MM.1S (cell line): ENCODE results near the gene STYXL1.

Experiments
- DNase-seq: peaks from one replicate; pipeline ENCODE4 v3.0.0-alpha.2; 2015
- H2AFZ ChIP-seq: fragments of 300-600 bp; sonication (generic); 2 replicates; pipeline ENCODE4 v1.6.0; 2016; ENCODE audit warnings: antibody characterized with exemption, low read length
- H3F3A ChIP-seq: fragments of 300-600 bp; sonication (generic); 2 replicates; pipeline ENCODE4 v1.6.1; 2016; ENCODE audit warnings: mild to moderate bottlenecking, antibody characterized with exemption, low read length, moderate library complexity, mixed read lengths; ENCODE audit not compliant: insufficient read depth
- H3K27ac ChIP-seq: fragments of 300-600 bp; sonication (generic); 2 replicates; pipeline ENCODE4 v1.5.1; 2016; ENCODE audit warnings: mild to moderate bottlenecking, low read length
- H3K27me3 ChIP-seq: fragments of 300-600 bp; sonication (generic); replicated peaks from 2 replicates; pipeline ENCODE4 v1.6.0; 2016; ENCODE audit warnings: low read length; ENCODE audit not compliant: insufficient read depth
- H3K36me3 ChIP-seq: fragments of 300-600 bp; sonication (generic); replicated peaks from 2 replicates; pipeline ENCODE4 v1.6.1; 2016; ENCODE audit warnings: mild to moderate bottlenecking, low read length, mixed read lengths; ENCODE audit not compliant: insufficient read depth
- H3K4me1 ChIP-seq: fragments of 300-600 bp; sonication (generic); 2 replicates; pipeline ENCODE4 v1.6.1; 2016; ENCODE audit warnings: low read length, mixed read lengths
- H3K4me2 ChIP-seq: fragments of 300-600 bp; sonication (generic); 2 replicates; pipeline ENCODE4 v1.6.0; 2016; ENCODE audit warnings: low read depth, low read length
- H3K4me3 ChIP-seq: fragments of 300-600 bp; sonication (generic); 2 replicates; pipeline ENCODE4 v1.5.1; 2016; ENCODE audit warnings: low read length, mixed read lengths
- H3K79me2 ChIP-seq: fragments of 300-600 bp; sonication (generic); 2 replicates; pipeline ENCODE4 v1.6.1; 2016; ENCODE audit warnings: mixed run types, low read length, mixed read lengths
- H3K9ac ChIP-seq: fragments of 300-600 bp; sonication (generic); 2 replicates; pipeline ENCODE4 v1.6.1; 2016; ENCODE audit warnings: low read length, mixed read lengths
- H3K9me2 ChIP-seq: fragments of 300-600 bp; sonication (generic); replicated peaks from 2 replicates; pipeline ENCODE4 v1.6.1; 2016; ENCODE audit warnings: mild to moderate bottlenecking, low read length, mixed read lengths; ENCODE audit not compliant: insufficient read depth
- H3K9me3 ChIP-seq: fragments of 300-600 bp; sonication (generic); replicated peaks from 2 replicates; pipeline ENCODE4 v1.6.1; 2016; ENCODE audit warnings: mild to moderate bottlenecking, low read length, mixed read lengths; ENCODE audit not compliant: insufficient read depth
- H4K20me1 ChIP-seq: fragments of 300-600 bp; sonication (generic); 2 replicates; pipeline ENCODE4 v1.6.1; 2016; ENCODE audit warnings: mild to moderate bottlenecking, low read length, moderate library complexity, mixed read lengths; ENCODE audit not compliant: insufficient read depth
- EZH2 ChIP-seq: fragments of 300-600 bp; sonication (generic); optimal IDR thresholded peaks from 2 replicates; pipeline ENCODE3; 2017; ENCODE audit warnings: low read depth, mild to moderate bottlenecking, antibody characterized with exemption, low read length, mixed read lengths
- EZH2phosphoT487 ChIP-seq: fragments of 300-600 bp; sonication (generic); IDR thresholded peaks from 2 replicates; pipeline ENCODE4 v1.6.1; 2018; ENCODE audit warnings: antibody characterized with exemption, low read length
- TF ChIP-seq, protein P1 (sequence below): fragments of 300-600 bp; sonication (generic); IDR thresholded peaks from 2 replicates; pipeline ENCODE4 v1.5.1; 2016; ENCODE audit warnings: antibody characterized with exemption, low read length, mixed read lengths

The STYXL1 gene

DNA sequence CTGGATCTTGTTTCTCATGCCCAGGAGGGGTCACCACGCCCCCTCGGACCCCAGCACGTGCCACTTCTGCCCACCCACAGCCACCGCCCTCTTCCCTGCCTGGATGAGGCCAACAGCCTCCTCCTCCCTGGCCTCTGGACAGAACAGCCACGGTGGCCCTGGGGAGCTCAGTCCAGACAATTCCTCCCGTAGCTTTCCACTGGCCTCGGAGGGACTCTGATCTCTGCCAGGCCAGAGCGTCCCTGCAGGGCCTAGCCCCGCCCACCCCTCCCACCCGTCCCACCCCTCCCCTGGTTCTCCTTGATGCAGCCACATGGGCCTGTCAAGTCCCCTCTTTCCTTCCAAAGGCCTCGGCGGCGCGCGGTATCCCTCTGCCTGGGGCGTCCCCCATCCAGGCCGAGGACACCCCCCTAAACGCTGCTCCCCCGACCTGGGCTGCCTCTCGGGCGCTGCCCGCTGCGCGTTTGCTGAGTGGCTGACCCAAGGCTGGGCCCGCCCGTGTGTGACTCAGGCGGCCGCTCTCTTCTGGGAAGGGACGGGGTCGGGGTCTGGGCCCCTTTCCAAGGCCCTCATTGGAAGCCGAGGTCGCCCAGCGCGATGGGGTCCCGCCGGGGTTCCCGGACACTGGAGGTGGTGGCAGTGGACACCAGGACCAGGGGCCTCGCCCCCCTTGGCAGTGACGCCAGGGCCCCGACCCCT, 54.0 kb downstream of the STYXL1 start:
- DNase-seq = no peak
- Histone ChIP-seq H3K27me3 (no peaks in the 10 kb centered on the region), H3K4me1 (no peaks in the 10 kb centered on the region), H3K9me2 (no peaks in the 10 kb centered on the region), H3K4me3 (peak overlapping the region; percentile 87), H2AFZ (peak overlapping the region; percentile 87), H3K9ac (peak overlapping the region; percentile 76), H3K9me3 (no peaks in the 10 kb centered on the region), H3K27ac (no peak overlapping the region), H3K79me2 (no peaks in the 10 kb centered on the region), H3F3A (0 out of 2 replicates have a peak, but pooled peaks cover 3% of the 10 kb centered on the region), H3K4me2 (peak overlapping the region; percentile 92), H4K20me1 (no peaks in the 10 kb centered on the region), H3K36me3 (no peaks in the 10 kb centered on the region)
- TF ChIP-seq, protein P1, sequence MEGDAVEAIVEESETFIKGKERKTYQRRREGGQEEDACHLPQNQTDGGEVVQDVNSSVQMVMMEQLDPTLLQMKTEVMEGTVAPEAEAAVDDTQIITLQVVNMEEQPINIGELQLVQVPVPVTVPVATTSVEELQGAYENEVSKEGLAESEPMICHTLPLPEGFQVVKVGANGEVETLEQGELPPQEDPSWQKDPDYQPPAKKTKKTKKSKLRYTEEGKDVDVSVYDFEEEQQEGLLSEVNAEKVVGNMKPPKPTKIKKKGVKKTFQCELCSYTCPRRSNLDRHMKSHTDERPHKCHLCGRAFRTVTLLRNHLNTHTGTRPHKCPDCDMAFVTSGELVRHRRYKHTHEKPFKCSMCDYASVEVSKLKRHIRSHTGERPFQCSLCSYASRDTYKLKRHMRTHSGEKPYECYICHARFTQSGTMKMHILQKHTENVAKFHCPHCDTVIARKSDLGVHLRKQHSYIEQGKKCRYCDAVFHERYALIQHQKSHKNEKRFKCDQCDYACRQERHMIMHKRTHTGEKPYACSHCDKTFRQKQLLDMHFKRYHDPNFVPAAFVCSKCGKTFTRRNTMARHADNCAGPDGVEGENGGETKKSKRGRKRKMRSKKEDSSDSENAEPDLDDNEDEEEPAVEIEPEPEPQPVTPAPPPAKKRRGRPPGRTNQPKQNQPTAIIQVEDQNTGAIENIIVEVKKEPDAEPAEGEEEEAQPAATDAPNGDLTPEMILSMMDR = no peak
- TF ChIP-seq EZH2phosphoT487 (no peak), EZH2 (no peak)

DNA sequence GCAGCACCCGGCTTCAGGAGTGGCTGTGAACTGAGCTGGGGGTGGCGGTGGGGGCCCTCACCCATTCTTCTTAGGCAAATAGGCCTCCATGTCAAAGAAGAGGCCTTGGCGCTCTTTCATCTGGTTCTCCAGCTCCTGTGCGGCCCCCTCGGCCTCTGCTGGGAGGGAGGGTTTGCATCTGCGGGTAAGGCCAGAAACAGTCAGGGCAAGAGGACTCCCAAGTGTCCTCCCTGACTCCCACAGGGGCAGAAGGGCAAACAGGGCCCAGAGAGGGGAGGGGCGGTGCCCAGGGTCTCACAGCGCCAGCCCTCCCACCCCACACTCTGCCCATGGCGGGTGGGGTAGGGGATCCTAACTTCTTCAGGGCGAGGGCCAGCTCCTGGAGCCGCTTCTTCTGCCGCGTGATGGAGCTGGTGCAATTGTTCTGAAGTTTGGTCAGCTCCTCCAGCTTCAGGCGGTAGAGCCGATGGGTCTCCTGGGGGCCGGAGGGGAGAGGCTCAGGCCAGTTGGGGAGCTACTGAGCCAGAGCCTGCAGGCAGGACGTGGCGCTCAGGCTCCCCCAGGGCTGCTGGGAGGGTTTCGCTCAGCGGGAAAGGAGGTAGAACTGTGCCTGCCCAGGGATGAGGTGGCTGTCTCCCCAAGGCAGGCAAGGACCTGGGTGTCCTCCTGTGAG, 55.6 kb downstream of the STYXL1 start:
- TF ChIP-seq EZH2phosphoT487 (no peak), EZH2 (no peak)
- TF ChIP-seq, protein P1 = no peak
- 0 out of 2 replicates have a peak, but pooled peaks cover 3% of the 10 kb centered on the region for H3F3A ChIP-seq
- H3K9me3 ChIP-seq = no peaks in the 10 kb centered on the region
- no peak overlapping the region for H3K27ac ChIP-seq
- no peaks in the 10 kb centered on the region for H3K36me3 ChIP-seq
- H3K9ac ChIP-seq = no peak overlapping the region
- no peak for DNase-seq
- H3K9me2 ChIP-seq = no peaks in the 10 kb centered on the region
- H3K79me2 ChIP-seq = no peaks in the 10 kb centered on the region
- H3K4me1 ChIP-seq = no peaks in the 10 kb centered on the region
- no peaks in the 10 kb centered on the region for H4K20me1 ChIP-seq
- no peak overlapping the region for H3K4me3 ChIP-seq
- H3K4me2 ChIP-seq = no peak overlapping the region
- H2AFZ ChIP-seq = no peak overlapping the region
- no peaks in the 10 kb centered on the region for H3K27me3 ChIP-seq

DNA sequence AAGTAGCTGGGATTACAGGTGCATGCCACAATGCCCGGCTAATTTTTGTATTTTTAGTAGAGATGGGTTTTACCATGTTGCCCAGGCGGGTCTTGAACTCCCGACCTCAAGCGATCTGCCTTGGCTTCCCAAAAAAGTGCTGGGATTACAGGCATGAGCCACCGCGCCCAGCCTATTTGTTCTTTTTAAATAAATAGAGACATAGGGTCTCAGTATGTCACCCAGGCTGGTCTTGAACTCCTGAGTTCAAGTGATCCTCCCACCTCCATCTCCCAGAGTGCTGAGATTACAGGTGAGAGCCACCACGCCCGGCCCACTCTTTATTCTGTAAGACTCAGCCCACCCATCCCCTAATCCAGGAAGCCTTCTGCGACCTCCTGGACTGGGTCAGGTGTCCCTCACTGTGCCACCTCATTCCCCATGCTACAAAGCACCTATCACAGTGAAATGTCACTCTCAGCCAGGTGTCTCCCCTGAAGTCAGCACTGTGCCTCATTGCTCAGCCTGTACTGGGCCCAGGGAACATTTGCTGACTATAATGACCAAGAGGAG, 56.2 kb downstream of the STYXL1 start:
- H3K4me3 ChIP-seq = no peak overlapping the region
- H3K9me3 ChIP-seq = no peaks in the 10 kb centered on the region
- no peaks in the 10 kb centered on the region for H3K9me2 ChIP-seq
- H3K27ac ChIP-seq = no peak overlapping the region
- no peak for DNase-seq
- H3K9ac ChIP-seq = no peak overlapping the region
- no peaks in the 10 kb centered on the region for H4K20me1 ChIP-seq
- no peak overlapping the region for H3K4me2 ChIP-seq
- H3K4me1 ChIP-seq = no peaks in the 10 kb centered on the region
- H3K79me2 ChIP-seq = no peaks in the 10 kb centered on the region
- no peak overlapping the region for H2AFZ ChIP-seq
- TF ChIP-seq EZH2phosphoT487 (no peak), EZH2 (no peak)
- TF ChIP-seq, protein P1 = no peak
- 0 out of 2 replicates have a peak, but pooled peaks cover 3% of the 10 kb centered on the region for H3F3A ChIP-seq
- no peaks in the 10 kb centered on the region for H3K27me3 ChIP-seq
- no peaks in the 10 kb centered on the region for H3K36me3 ChIP-seq
